Colon (tissue), 2 donors: ENCODE results near the gene RGPD5.
"Not testable (repeated sequence)": the region's sequence is repeated elsewhere in the genome, so short reads cannot be mapped to it uniquely, and the experiment has no call there.

ENCODE experiments used
- FAIRE-seq: peaks from 2 replicates; lab custom pipeline; 2012; peaks lifted over from hg19 to GRCh38; lab: Jason Lieb, UNC
- donor health status: control.
- donor health status: control.

The RGPD5 gene

GRCh38 chr2:109893736-109894135 lies 99.6 kb downstream of the RGPD5 start:
- FAIRE-seq, result not testable (repeated sequence)

GRCh38 chr2:109894141-109894540 lies 100.0 kb downstream of the RGPD5 start:
- not testable (repeated sequence) for FAIRE-seq

- not testable (repeated sequence) for FAIRE-seq
Measured at GRCh38 chr2:109895090-109895869, 101.2 kb downstream of the RGPD5 start.

- FAIRE-seq, result not testable (repeated sequence)
Measured at GRCh38 chr2:109896212-109896611, 102.1 kb downstream of the RGPD5 start.

GRCh38 chr2:109897769-109898461 lies 103.8 kb downstream of the RGPD5 start:
- not testable (repeated sequence) for FAIRE-seq

GRCh38 chr2:109898462-109899336 lies 104.6 kb downstream of the RGPD5 start, which contains the start of gene LIMS3:
LIMS3 (plus strand) TSS chr2:109898688; CDS start chr2:109898729, 41 bp downstream.
- FAIRE-seq, result not testable (repeated sequence)

GRCh38 chr2:109905796-109906195 lies 111.7 kb downstream of the RGPD5 start:
- FAIRE-seq, result not testable (repeated sequence)
